Activated CD4-positive, alpha-beta T cell treated with anti-CD3 and anti-CD28 coated beads, Interleukin-10, Interleukin-2, amounts not matched to agents 100 ng/mL and 50 ng/mL, durations not matched to agents 16 hours and 8 hours (primary cell): ENCODE results near the gene GSTM5.
"Not testable (repeated sequence)": the region's sequence is repeated elsewhere in the genome, so short reads cannot be mapped to it uniquely, and the experiment has no call there.

Experiments
- DNase-seq: peaks from one replicate; pipeline ENCODE4 v3.0.0-alpha.2; 2020

Gene GSTM5

DNA sequence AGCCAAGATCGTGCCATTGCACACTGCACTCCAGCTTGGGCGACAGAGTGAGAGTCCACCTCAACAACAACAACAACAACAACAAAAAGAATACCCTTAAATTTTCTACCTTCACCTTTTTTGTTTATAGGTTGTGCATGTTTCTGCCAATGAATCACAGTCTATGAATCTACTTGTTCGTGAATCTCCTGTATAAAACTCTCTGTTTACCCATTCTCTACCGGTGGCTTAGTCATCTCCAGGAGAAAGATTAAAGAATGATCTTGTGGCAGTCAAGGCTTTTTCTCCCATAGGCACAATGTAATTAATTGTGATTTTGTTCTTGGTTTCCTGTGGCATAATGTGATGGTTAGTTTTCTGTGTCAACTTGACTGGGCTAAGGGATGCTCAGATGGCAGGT lies 14.2 kb upstream of the GSTM5 start:
- not testable (repeated sequence) for DNase-seq

DNA sequence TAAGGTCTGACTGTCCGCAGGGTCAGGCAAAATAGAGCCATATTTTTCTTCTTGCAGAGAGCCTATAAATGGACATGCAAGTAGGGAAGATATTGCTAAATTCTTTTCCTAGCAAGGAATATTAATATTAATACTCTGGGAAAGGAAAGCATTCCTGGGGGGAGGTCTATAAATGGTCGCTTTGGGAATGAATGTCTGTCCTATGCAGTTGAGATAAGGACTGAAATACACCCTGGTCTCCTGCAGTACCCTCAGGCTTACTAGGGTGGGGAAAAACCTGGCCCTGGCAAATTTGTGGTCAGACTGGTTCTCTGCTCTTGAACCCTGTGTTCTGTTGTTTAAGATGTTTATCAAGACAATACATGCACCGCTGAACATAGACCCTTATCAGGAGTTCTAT lies 9.1 kb upstream of the GSTM5 start:
- DNase-seq, result not testable (repeated sequence)

DNA sequence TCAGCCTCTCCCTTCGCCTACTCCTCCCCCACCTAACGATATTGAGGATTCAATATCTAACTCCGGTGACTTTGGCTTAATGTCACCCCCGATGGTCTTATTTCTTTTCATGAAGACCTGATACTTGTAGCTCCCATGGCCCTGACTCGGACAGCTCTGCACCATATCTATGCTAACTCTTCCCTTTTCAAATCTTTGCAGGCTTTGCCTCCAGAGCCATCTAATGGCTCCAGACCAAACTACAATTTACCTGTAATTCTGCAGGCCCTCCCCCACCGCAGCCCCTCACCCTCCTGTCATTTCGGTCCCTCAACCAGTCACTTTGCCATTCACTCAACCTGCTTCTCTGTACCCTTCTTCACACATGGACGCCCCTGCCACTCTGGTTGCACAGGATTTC lies 7.9 kb upstream of the GSTM5 start:
- peak; percentile 0 for DNase-seq

DNA sequence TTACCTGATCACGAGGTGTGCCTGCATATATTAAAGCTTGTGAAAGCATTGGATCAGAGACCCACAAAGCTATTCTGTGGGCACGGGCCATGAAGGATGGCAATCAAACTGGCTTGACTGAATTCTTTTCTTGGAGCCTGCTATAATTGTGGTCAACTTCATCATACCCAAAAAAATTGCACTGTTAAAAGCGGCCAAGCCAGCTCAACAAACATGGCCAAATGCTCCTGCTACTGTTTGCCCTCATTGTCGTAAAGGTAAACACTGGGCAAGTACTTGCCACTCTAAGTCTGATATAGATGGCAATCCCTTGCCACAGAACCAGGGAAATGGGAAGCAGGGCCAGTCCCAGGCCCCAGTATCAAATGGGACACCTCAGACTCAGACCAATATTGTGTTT lies 6.6 kb upstream of the GSTM5 start:
- DNase-seq, result no peak

DNA sequence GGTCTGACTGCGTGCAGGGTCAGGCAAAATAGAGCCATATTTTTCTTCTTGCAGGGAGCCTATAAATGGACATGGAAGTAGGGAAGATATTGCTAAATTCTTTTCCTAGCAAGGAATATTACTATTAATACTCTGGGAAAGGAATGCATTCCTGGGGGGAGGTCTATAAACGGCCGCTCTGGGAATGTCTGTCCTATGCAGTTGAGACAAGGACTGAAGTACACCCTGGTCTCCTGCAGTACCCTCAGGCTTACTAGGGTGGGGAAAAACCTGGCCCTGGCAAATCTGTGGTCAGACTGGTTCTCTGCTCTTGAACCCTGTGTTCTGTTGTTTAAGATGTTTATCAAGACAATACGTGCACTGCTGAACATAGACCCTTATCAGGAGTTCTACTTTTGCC lies 3.1 kb upstream of the GSTM5 start:
- DNase-seq, result not testable (repeated sequence)

DNA sequence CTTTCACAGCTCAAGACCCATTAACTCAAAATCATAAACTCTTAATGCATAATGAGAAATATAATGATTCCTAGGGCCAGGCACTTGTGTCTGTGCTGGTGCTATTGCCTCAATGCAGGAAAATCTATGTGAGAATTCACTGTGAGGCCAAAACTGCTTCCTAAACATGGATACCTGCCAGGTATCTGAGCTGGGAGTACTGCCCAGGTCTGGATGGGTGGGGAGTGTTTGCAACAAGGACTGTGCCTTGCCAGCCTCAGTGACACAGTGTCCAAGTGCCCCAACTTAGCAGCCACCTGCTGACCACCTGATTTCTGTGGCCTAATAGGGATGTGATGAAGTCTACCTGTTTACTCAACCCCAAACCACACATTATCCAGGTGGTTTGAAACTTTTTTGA lies 2.2 kb upstream of the GSTM5 start:
- DNase-seq, result not testable (repeated sequence)

DNA sequence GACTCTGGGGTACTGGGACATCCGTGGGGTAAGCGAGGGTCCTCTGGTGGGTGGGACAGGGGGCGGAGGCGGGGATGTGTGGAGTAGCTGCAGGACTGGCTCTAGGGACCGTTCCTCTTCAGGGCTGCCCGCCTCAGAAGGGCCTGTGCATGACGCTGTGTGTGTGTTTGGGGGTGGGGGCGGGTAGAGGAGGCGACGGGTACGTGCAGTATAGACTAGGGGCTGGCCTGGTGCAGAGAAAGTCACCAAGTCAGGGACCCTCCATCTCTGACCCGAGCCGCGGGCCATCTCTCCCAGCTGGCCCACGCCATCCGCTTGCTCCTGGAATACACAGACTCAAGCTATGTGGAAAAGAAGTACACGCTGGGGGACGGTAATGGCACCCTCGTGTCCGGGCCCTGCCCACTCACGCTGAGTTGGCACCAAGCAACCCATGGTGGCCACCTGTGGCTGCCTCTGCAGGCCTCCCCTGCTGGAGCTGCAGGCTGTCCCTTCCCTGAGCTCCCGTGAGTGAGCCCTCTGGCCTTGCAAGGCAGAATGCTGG lies 342 bp downstream of the GSTM5 start:
- no peak for DNase-seq

DNA sequence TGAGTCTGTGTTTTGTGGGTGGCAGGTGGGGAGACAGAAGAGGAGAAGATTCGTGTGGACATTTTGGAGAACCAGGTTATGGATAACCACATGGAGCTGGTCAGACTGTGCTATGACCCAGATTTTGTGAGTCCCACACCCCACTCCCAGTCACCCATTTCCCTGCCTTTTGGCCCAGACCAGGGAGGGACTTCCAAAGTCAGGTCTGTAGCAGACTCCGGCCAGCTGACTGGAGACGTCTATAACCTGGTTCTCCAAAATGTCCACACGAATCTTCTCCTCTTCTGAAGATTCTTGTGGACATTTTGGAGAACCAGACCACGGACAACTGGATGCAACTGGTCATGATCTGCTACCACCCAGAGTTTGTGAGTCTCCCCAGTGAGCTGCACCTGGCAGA lies 1.6 kb downstream of the GSTM5 start:
- DNase-seq, result no peak

DNA sequence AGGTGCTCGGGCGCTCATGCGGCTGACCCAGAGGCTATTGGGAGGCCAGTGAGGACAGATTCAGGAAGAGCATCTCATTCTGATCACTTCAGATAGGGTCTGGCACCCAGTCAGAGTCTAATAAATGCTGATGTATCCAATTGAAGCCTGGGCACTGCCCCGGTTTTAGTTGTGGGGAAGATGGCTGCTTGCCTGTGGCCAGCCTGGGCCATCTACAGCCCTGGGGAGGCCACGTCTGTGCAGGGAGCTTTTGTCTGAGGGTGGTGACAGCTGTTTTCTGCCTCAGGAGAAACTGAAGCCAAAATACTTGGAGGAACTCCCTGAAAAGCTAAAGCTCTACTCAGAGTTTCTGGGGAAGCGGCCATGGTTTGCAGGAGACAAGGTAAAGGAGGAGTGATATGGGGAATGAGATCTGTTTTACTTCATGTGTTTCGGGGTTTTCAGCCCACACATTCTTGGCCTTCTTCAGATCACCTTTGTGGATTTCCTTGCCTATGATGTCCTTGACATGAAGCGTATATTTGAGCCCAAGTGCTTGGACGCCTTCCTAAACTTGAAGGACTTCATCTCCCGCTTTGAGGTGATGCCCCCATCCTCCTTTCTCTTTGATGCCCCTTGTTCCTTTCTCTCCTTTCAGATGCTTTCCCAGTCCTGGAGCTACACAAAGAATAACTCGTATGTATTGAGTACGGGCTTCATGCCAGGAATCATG lies 2.8 kb downstream of the GSTM5 start:
- DNase-seq, result no peak

DNA sequence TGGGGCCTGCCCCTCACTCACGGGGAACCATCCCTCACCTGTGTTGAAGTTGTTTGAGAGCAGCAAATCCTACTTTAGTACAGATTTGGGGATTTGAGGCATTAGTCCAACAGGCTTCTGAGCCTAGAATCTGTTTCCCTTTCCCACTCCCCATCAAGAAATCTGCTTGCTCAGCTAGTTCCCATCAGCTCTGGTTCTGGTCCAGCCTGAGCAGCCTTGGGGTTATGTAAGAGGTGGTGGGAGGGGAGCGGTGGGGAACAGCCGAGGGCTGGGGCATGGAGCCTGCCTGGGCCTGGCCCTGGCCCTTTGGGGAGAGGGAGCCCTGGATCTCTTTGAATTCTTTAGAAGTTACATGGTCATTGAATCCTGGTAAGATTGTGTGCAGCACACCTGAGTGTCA lies 4.1 kb downstream of the GSTM5 start:
- DNase-seq, result no peak

DNA sequence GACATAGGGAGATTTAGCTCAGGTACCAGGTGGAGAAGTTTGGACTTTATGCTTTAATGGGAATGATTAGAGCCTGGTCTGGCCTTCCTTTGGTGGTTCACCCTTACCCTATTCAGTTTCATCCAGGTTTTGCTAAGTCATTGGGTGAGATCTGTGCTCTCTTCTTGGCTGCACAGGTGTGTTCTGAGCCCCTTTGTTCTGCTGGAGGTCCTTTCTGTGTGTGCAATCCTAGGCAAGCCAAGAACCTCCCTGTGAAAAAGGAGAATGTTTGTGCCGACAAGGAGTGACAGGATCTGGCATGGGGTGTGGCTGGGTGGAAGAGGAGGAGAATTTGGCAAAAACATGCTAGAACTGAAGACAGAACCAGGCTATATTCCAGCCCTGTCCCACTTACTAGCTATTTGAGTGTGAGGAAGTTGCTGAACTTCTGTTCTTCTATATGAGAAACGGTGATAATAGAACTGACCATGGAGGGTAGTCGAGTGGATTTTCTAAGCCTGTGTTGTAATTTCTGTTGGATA lies 4.6 kb downstream of the GSTM5 start:
- no peak for DNase-seq

DNA sequence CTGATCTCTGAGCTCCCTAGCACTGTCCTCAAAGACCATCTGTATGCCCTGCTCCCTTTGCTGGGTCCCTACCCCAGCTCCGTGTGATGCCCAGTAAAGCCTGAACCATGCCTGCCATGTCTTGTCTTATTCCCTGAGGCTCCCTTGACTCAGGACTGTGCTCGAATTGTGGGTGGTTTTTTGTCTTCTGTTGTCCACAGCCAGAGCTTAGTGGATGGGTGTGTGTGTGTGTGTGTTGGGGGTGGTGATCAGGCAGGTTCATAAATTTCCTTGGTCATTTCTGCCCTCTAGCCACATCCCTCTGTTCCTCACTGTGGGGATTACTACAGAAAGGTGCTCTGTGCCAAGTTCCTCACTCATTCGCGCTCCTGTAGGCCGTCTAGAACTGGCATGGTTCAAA lies 5.7 kb downstream of the GSTM5 start:
- DNase-seq, result no peak

DNA sequence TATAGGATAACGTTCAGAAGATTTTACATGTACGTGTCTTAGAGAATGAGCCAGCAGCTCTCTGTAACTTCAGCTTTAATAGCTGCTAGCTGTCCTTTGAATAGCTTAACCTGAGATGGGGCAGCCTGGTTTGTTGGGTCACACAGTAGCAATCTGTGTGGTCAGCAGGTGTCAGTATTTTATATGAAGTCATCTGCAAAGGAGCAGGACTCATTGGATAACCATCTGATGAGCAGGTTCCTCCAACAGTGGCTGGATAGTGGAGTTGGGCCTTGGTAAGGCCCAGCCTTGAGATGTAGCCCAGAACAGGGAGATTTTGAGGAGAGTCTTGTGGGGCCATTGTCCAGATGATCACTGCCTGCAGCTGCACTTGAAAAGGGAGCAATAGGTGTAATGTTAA lies 6.4 kb downstream of the GSTM5 start:
- no peak for DNase-seq

DNA sequence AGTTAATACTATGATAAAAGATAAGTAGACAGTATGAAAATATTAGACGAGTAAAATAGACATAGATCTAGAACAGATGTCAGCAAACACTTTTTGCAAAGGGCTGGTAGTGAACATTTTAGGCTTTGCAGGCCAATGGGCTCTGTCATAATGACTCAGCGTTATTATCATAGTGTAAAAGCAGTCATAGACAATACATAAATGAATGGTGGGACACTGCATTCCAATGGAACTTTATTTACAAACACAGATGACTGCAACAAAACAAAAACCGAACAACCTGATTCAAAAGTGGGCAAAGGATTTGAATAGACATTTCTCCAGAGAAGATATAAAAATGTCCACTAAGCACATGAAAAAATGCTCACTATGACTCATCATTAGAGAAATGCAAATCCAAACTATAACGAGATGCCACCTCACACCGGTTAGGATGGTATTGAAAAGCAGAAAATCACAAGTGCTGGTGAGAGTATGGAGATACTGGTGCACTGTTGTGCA lies 7.3 kb downstream of the GSTM5 start:
- DNase-seq, result peak; percentile 32

DNA sequence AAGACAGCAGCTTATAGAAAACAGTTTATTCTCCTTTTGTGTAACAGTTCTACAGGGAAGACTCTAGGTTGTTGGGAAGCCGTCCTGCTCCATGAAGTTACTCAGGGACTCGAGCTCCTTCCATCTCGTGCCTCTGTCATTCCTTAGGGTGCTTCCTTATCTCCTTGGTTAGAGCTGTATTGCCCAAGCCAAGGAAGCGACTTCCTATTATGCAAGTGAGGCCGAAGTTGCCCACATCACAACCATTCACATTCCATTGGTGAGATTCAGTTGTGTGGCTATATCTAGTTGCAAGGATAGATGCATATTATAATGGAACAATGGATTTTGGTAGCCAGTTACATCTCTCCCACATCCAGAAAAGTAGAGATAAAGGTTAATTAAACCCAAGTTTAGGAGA lies 9.0 kb downstream of the GSTM5 start:
- DNase-seq, result no peak

DNA sequence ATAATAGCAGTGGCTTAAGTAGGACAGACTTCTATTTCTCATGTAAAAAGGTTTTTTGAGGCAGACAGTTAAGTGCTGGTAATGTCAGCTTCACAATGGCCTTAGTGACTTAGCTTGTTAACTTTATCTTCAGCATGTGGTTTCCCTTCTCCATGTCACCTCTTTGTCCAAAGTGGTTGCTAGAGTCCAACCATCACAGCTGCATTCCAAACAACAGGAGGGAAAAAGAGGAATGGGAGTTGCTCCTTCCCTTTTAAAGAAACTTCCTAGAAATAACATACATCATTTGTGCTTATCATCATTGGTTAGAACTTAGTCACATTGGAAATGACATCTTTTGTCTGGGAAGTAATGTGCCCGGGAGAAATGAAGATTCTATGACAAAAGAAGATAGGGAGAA lies 9.9 kb downstream of the GSTM5 start:
- DNase-seq, result no peak

DNA sequence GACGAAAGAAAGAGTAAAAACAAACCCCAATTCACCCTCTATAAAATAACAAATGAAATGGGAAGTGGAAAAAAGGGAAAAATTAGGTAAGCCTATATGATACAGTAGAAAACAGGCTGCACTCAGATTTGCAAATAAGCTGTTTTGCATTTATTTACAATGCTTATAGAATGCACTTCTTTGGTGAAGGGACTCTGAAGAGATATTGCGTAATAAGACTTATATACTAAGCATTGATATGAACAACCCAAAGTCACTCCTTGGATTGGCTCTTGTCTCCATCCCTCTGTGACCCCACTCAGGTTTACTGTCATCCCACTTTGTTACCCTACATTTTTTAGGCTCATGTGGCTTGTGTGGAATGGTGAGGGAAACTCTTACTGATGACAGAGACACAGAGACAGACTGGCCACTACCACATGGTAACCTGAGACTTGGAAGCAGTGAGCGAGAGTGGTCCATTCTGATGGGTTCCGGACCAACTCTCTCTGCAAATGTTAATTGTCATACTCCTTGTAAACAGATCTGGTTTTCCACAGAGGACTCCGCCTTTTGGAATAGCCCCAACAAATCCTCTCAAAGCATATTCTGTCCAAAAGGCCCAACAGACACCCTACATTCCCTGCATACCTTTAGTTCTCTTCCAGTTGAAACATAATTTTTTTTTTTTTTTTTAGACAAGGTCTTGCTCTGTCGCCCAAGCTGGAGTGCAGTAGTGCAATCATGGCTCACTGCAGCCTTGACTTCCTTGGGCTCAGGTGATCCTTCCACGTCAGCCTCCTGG lies 11.0 kb downstream of the GSTM5 start:
- no peak for DNase-seq

DNA sequence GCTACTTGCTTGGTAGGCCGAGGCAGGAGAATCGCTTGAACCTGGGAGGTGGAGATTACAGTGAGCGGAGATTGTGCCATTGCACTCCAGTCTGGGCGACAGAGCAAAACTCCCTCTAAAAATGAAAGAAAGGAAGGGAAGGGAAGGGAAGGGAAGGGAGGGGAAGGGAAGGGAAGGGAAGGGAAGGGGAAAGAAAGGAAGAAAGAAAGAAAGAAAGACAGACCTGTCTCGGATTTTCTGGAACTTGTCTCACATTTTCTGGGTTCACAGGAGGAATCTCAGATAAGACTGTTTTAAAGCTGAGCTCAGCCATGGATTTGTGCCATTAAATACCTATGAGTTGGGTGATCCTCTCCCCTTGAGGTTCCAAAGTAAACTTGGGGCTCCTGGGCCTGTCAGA lies 12.9 kb downstream of the GSTM5 start:
- no peak for DNase-seq

DNA sequence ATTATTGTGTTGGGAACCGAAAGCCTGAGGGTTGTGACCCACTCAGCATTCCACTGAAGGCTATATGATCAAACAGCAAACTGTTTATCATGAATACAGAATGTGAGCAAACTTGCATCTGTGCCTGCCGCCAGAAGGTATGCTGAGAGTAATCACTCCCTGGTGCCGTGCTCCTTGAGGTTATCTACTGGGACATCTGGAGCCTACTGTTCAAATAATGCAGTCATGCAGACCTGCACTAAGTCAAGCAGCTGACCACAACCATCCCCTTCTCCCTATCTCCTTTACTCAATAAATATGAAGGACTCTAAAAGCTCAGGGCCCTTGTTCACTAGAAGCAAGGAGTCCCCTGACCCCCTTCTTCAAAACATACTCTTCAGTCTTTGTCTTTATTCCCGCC lies 13.5 kb downstream of the GSTM5 start:
- DNase-seq, result no peak

DNA sequence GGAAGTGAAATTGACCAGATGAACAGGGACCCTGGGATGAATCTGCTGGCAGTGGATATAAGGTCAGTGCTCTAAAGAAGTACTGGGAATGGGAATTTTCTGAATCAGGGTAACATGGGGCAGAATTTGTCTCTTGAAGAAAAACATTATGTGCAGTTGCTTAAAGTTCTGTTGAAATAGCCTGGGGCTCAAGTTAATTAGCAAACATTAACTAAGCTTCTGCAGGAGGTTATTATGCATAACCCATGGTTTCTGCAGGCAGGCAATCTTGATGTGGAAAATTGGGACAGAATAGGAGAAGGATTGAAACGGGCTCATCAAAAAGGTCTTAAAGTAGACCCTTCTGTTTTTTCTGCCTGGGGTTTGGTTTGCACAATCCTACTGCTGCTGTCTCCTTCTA lies 14.0 kb downstream of the GSTM5 start:
- DNase-seq, result no peak

DNA sequence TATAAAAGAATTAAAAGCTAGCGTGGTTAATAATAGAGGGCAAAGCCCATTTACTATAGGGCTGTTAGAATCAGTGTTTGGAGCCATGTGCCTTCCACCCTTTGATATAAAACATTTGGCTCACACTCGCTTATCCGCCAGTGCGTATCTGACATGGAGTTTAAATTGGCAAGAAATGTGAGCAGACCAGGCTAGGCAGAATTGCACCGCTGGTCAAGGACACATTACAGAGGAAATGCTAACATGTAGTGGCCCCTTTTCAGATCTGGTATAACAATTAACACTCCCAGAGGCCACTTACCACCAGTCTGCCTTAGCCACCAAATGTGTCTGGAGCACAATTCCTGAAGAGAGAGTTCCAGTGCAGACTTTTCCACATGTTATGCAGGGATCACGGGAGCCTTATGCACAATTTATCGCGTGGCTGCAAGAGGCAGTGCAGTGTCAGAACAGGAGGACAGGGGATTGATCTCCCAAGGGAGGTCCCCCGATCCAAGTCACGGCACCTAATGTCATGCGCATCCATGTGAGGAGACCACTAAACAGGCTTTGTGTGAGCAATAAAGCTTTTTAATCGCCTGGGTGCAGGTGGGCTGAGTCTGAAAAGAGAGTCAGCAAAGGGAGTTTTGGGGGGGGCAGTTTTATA lies 14.8 kb downstream of the GSTM5 start:
- DNase-seq, result no peak

DNA sequence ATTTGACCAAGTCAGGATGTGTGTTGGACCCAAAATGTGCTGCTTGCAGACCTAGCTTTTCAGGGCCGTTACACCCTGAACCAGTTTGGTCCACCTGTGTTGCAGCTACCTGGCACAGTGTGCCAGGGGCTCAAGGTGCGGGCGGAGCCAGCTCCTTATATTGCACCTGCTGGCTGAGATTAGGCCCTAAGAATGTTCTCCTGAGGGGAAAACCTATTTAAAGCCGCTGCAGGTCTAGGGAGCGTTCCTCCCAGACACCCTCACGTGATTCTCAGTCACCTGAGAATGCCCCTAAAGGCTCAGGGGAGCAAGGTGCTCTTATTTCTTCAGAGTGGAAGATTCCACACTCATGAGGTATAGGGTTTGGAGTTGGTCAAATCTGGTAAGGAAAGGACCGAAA lies 16.8 kb downstream of the GSTM5 start:
- no peak for DNase-seq

DNA sequence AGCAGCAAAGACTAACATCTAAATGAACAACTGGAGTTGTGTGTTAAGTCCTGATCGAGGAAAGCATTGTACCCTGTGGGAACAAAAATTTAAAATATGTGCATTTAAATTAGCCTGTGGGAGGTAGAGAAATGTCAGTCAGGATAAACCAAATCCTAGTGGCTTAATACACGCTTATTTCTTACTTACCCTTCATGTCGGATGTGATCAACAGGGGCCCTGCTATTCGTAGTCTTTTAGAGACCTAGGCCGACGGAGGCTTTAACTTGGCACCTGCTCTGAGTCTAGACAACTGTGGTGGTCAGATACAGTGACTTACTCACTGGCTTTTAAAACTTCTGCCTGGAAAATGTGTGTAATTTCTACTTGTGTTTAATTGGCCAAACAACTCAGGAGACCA lies 18.6 kb downstream of the GSTM5 start:
- no peak for DNase-seq
